ENCODE results near the gene HSPA5.
"Not testable (repeated sequence)": the region's sequence is repeated elsewhere in the genome, so short reads cannot be mapped to it uniquely, and the experiment has no call there.

- TF ChIP-seq POLR2A, CTCF, EP300 (IDR thresholded peaks at IDR 0.05): not testable (repeated sequence)
Observed at GRCh38 chr9:125236520-125237159, 4.5 kb downstream of the HSPA5 start.

All from ovary (tissue), 3 donors.